Fibroblast of the aortic adventitia (primary cell): ENCODE results near the gene PVALEF. TPM values are rescaled to one million over a fixed set of nuclear protein-coding genes. Genes with fewer than 3 reads are reported as not detected.

ENCODE experiments used
- DNase-seq: peaks from one replicate; pipeline ENCODE4 v3.0.0-alpha.2; 2010; ENCODE audit warnings: low read depth
- H3K4me3 ChIP-seq: 2 replicates; pipeline ENCODE4 v1.5.1; 2011; ENCODE audit warnings: low read depth, mild to moderate bottlenecking, control low read depth, low read length, moderate library complexity
- total RNA-seq: library from RNA; depleted of rRNA; stranded (reverse); fragments of >200 nt; gene quantifications from 2 replicates; pipeline ENCODE4 v1.2.3, GENCODE V29; 2012; ENCODE audit warnings: low replicate concordance
- TF ChIP-seq, protein P1 (sequence below): IDR thresholded peaks from 2 replicates; pipeline ENCODE4 v1.5.1; 2011; ENCODE audit warnings: mild to moderate bottlenecking, low read length, control low read depth, inconsistent platforms; ENCODE audit not compliant: insufficient read depth

The PVALEF gene
- total RNA-seq, 1 donor, result not detected

GRCh38 chr17:81193051-81193410, 27.7 kb downstream of the PVALEF start:
- TF ChIP-seq, protein P1, sequence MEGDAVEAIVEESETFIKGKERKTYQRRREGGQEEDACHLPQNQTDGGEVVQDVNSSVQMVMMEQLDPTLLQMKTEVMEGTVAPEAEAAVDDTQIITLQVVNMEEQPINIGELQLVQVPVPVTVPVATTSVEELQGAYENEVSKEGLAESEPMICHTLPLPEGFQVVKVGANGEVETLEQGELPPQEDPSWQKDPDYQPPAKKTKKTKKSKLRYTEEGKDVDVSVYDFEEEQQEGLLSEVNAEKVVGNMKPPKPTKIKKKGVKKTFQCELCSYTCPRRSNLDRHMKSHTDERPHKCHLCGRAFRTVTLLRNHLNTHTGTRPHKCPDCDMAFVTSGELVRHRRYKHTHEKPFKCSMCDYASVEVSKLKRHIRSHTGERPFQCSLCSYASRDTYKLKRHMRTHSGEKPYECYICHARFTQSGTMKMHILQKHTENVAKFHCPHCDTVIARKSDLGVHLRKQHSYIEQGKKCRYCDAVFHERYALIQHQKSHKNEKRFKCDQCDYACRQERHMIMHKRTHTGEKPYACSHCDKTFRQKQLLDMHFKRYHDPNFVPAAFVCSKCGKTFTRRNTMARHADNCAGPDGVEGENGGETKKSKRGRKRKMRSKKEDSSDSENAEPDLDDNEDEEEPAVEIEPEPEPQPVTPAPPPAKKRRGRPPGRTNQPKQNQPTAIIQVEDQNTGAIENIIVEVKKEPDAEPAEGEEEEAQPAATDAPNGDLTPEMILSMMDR, result no peak
- no peak overlapping the region for H3K4me3 ChIP-seq
- no peak for DNase-seq

- DNase-seq, result peak; percentile 15
- TF ChIP-seq, protein P1, result no peak
- no peak overlapping the region for H3K4me3 ChIP-seq
Measured at GRCh38 chr17:81193470-81194224, 28.3 kb downstream of the PVALEF start.

- TF ChIP-seq, protein P1, result no peak
- no peak for DNase-seq
- no peak overlapping the region for H3K4me3 ChIP-seq
Measured at GRCh38 chr17:81194225-81194760, 29.0 kb downstream of the PVALEF start.

DNA sequence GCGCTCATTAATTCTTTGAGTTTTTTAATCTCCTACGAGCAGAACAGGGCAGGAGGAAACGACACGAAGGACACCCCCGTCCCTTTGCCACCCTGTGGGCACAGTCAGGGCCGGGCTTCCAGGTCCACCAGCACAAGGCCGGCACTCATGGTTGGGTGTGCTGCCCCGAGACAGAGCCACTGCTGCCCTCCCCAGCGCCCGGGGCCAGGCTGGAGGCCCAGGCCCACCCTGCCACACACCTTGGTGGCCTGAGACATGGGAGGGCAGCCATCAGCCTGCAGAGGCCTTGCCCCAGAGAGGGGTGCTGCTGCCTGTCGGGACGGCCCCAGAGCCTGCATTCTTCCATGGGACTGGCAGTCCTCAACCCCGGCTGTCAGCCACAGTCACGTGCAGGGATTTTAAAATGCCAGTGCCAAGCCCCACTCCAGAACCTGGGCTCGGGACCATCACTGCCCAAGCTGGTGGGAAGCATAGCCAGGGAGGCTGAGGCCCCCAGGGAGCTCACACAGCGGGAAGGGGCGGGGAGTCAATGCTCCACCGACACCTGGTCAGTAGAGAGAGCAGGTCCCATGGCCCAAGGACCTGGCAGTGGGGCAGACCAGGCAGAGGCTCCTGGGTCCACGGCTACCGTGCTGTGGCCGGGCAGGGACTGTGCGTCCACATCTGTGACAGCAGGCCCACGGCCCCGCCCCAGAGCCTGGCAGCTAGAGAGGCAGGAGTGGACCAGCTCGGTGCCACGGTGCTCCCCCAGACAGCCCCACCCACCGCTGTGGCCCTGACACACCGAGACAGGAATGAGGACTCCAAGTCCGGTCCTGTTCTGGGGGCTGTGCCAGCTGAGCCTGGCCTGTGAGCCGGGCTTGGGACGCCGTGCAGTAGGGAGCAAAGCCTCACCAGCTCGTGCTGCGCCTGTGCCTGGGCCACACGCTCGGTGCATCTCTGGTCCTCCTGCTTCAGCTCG, 29.9 kb downstream of the PVALEF start:
- TF ChIP-seq, protein P1, result no peak
- DNase-seq, result no peak
- H3K4me3 ChIP-seq, result no peak overlapping the region

DNA sequence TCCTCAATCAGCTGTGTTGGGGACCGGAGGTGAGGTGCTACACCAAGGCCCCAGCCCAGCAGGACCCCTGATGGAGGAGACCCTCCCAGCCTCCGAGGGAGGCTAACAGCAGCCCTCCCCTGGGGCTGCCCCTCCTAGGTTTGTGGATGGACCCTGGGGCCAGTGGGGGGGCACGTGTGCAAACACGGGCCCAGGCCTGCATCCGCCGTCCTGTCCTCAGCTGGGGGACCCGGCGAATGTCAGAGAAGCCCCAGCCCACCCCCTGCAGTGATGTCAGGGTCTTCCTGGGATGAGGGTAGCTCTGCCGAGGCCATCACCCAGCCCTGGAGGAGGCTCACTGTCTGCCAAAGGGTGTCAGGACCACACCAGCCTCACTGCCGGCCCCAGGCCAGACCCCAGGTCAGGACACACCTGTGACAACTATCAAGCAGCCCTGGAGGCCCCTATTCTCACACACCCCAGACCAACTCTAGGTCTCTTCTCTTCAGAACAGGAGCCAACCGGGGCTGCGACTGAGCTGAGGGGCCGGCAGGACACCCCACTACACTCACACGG, 30.7 kb downstream of the PVALEF start:
- no peak for DNase-seq
- TF ChIP-seq, protein P1, result no peak
- no peak overlapping the region for H3K4me3 ChIP-seq

- H3K4me3 ChIP-seq, result no peak overlapping the region
- no peak for DNase-seq
- TF ChIP-seq, protein P1, result no peak
Measured at GRCh38 chr17:81196505-81197408, 31.4 kb downstream of the PVALEF start.
